ENCODE data around the gene TMEM45A.
A peak's percentile ranks its signal among the peaks of the same experiment; 100 is the strongest.
"Not testable (repeated sequence)": the region's sequence is repeated elsewhere in the genome, so short reads cannot be mapped to it uniquely, and the experiment has no call there.

Gene TMEM45A

GRCh38 chr3:100525753-100526612 is 33.6 kb downstream of the TMEM45A start:
- peak overlapping the region; percentile 32 for H3K9ac ChIP-seq (ENCODE audit: low read length)
- peak overlapping the region; percentile 27 for H3K27ac ChIP-seq (ENCODE audit: low read depth, low read length)
- H3K4me3 ChIP-seq (ENCODE audit: low read length), result peak overlapping the region; percentile 24
- no peaks in the 10 kb centered on the region for H3K36me3 ChIP-seq (ENCODE audit: control insufficient read depth, insufficient read depth, low read length)
- no peaks in the 10 kb centered on the region for H3K27me3 ChIP-seq (ENCODE audit: control insufficient read depth, insufficient read depth, low read length)
- peaks cover 4% of the 10 kb centered on the region for H3K4me1 ChIP-seq (ENCODE audit: control insufficient read depth, insufficient read depth, low read length)

- Histone ChIP-seq H3K4me3 (ENCODE audit: low read length) (no peak overlapping the region), H3K27me3 (ENCODE audit: control insufficient read depth, insufficient read depth, low read length) (no peaks in the 10 kb centered on the region), H3K9ac (ENCODE audit: low read length) (no peak overlapping the region), H3K36me3 (ENCODE audit: control insufficient read depth, insufficient read depth, low read length) (no peaks in the 10 kb centered on the region), H3K27ac (ENCODE audit: low read depth, low read length) (peak overlapping the region; percentile 27), H3K4me1 (ENCODE audit: control insufficient read depth, insufficient read depth, low read length) (peaks cover 4% of the 10 kb centered on the region)
These were observed 34.4 kb downstream of the TMEM45A start for GRCh38 chr3:100526613-100527346.

- H3K4me3 ChIP-seq (ENCODE audit: low read length), result no peak overlapping the region
- no peak overlapping the region for H3K27ac ChIP-seq (ENCODE audit: low read depth, low read length)
- H3K27me3 ChIP-seq (ENCODE audit: control insufficient read depth, insufficient read depth, low read length), result no peaks in the 10 kb centered on the region
- no peaks in the 10 kb centered on the region for H3K36me3 ChIP-seq (ENCODE audit: control insufficient read depth, insufficient read depth, low read length)
- H3K9ac ChIP-seq (ENCODE audit: low read length), result no peak overlapping the region
- H3K4me1 ChIP-seq (ENCODE audit: control insufficient read depth, insufficient read depth, low read length), result peaks cover 4% of the 10 kb centered on the region
These were observed 34.9 kb downstream of the TMEM45A start for GRCh38 chr3:100527347-100527735.

- Histone ChIP-seq H3K9ac (ENCODE audit: low read length) (no peak overlapping the region), H3K4me3 (ENCODE audit: low read length) (no peak overlapping the region), H3K27me3 (ENCODE audit: control insufficient read depth, insufficient read depth, low read length) (no peaks in the 10 kb centered on the region), H3K36me3 (ENCODE audit: control insufficient read depth, insufficient read depth, low read length) (no peaks in the 10 kb centered on the region), H3K27ac (ENCODE audit: low read depth, low read length) (no peak overlapping the region), H3K4me1 (ENCODE audit: control insufficient read depth, insufficient read depth, low read length) (peaks cover under 1% of the 10 kb centered on the region)
These were observed 38.7 kb downstream of the TMEM45A start for GRCh38 chr3:100531093-100531492.

GRCh38 chr3:100532411-100532810 is 40.0 kb downstream of the TMEM45A start:
- no peak overlapping the region for H3K27ac ChIP-seq (ENCODE audit: low read depth, low read length)
- no peak overlapping the region for H3K9ac ChIP-seq (ENCODE audit: low read length)
- no peaks in the 10 kb centered on the region for H3K36me3 ChIP-seq (ENCODE audit: control insufficient read depth, insufficient read depth, low read length)
- no peak overlapping the region for H3K4me3 ChIP-seq (ENCODE audit: low read length)
- no peaks in the 10 kb centered on the region for H3K27me3 ChIP-seq (ENCODE audit: control insufficient read depth, insufficient read depth, low read length)
- H3K4me1 ChIP-seq (ENCODE audit: control insufficient read depth, insufficient read depth, low read length), result no peaks in the 10 kb centered on the region

GRCh38 chr3:100533176-100533575 is 40.8 kb downstream of the TMEM45A start:
- Histone ChIP-seq H3K27ac (ENCODE audit: low read depth, low read length) (no peak overlapping the region), H3K27me3 (ENCODE audit: control insufficient read depth, insufficient read depth, low read length) (no peaks in the 10 kb centered on the region), H3K9ac (ENCODE audit: low read length) (no peak overlapping the region), H3K4me3 (ENCODE audit: low read length) (no peak overlapping the region), H3K4me1 (ENCODE audit: control insufficient read depth, insufficient read depth, low read length) (no peaks in the 10 kb centered on the region), H3K36me3 (ENCODE audit: control insufficient read depth, insufficient read depth, low read length) (no peaks in the 10 kb centered on the region)

- no peaks in the 10 kb centered on the region for H3K36me3 ChIP-seq (ENCODE audit: control insufficient read depth, insufficient read depth, low read length)
These were observed 43.2 kb downstream of the TMEM45A start for GRCh38 chr3:100535610-100535943.

GRCh38 chr3:100536093-100536492 is 43.7 kb downstream of the TMEM45A start:
- H3K36me3 ChIP-seq (ENCODE audit: control insufficient read depth, insufficient read depth, low read length), result no peaks in the 10 kb centered on the region
- no peaks in the 10 kb centered on the region for H3K4me1 ChIP-seq (ENCODE audit: control insufficient read depth, insufficient read depth, low read length)
- no peak overlapping the region for H3K9ac ChIP-seq (ENCODE audit: low read length)
- no peak overlapping the region for H3K4me3 ChIP-seq (ENCODE audit: low read length)
- no peak overlapping the region for H3K27ac ChIP-seq (ENCODE audit: low read depth, low read length)
- no peaks in the 10 kb centered on the region for H3K27me3 ChIP-seq (ENCODE audit: control insufficient read depth, insufficient read depth, low read length)

More at GRCh38 chr3:100535610-100535943, 43.2 kb downstream of the TMEM45A start:
- H3K4me3 ChIP-seq (ENCODE audit: low read length), result no peak overlapping the region
- no peaks in the 10 kb centered on the region for H3K27me3 ChIP-seq (ENCODE audit: control insufficient read depth, insufficient read depth, low read length)
- H3K9ac ChIP-seq (ENCODE audit: low read length), result no peak overlapping the region
- no peaks in the 10 kb centered on the region for H3K4me1 ChIP-seq (ENCODE audit: control insufficient read depth, insufficient read depth, low read length)
- H3K27ac ChIP-seq (ENCODE audit: low read depth, low read length), result no peak overlapping the region

- H3K4me1 ChIP-seq (ENCODE audit: control insufficient read depth, insufficient read depth, low read length), result no peaks in the 10 kb centered on the region
- H3K27ac ChIP-seq (ENCODE audit: low read depth, low read length), result no peak overlapping the region
- H3K36me3 ChIP-seq (ENCODE audit: control insufficient read depth, insufficient read depth, low read length), result no peaks in the 10 kb centered on the region
- H3K4me3 ChIP-seq (ENCODE audit: low read length), result no peak overlapping the region
- no peaks in the 10 kb centered on the region for H3K27me3 ChIP-seq (ENCODE audit: control insufficient read depth, insufficient read depth, low read length)
- no peak overlapping the region for H3K9ac ChIP-seq (ENCODE audit: low read length)
These were observed 45.4 kb downstream of the TMEM45A start for GRCh38 chr3:100537646-100538338.

- no peak overlapping the region for H3K27ac ChIP-seq (ENCODE audit: low read depth, low read length)
These were observed 45.9 kb downstream of the TMEM45A start for GRCh38 chr3:100538339-100538706.

GRCh38 chr3:100540791-100541334 is 48.4 kb downstream of the TMEM45A start:
- no peak overlapping the region for H3K9ac ChIP-seq (ENCODE audit: low read length)
- no peak overlapping the region for H3K4me3 ChIP-seq (ENCODE audit: low read length)
- H3K27ac ChIP-seq (ENCODE audit: low read depth, low read length), result no peak overlapping the region
- no peaks in the 10 kb centered on the region for H3K27me3 ChIP-seq (ENCODE audit: control insufficient read depth, insufficient read depth, low read length)
- H3K36me3 ChIP-seq (ENCODE audit: control insufficient read depth, insufficient read depth, low read length), result no peaks in the 10 kb centered on the region
- H3K4me1 ChIP-seq (ENCODE audit: control insufficient read depth, insufficient read depth, low read length), result no peaks in the 10 kb centered on the region

More at GRCh38 chr3:100538339-100538706, 45.9 kb downstream of the TMEM45A start:
- H3K27me3 ChIP-seq (ENCODE audit: control insufficient read depth, insufficient read depth, low read length), result no peaks in the 10 kb centered on the region
- no peak overlapping the region for H3K9ac ChIP-seq (ENCODE audit: low read length)
- no peaks in the 10 kb centered on the region for H3K36me3 ChIP-seq (ENCODE audit: control insufficient read depth, insufficient read depth, low read length)
- H3K4me3 ChIP-seq (ENCODE audit: low read length), result no peak overlapping the region
- H3K4me1 ChIP-seq (ENCODE audit: control insufficient read depth, insufficient read depth, low read length), result no peaks in the 10 kb centered on the region

GRCh38 chr3:100541428-100541827 is 49.0 kb downstream of the TMEM45A start:
- H3K4me3 ChIP-seq (ENCODE audit: low read length); H3K4me1 ChIP-seq (ENCODE audit: control insufficient read depth, insufficient read depth, low read length); H3K27me3 ChIP-seq (ENCODE audit: control insufficient read depth, insufficient read depth, low read length); H3K9ac ChIP-seq (ENCODE audit: low read length); H3K27ac ChIP-seq (ENCODE audit: low read depth, low read length); H3K36me3 ChIP-seq (ENCODE audit: control insufficient read depth, insufficient read depth, low read length): not testable (repeated sequence)
